Common myeloid progenitor, CD34-positive (primary cell): ENCODE measurements around the gene THOP1.
"Not testable (repeated sequence)": the region's sequence is repeated elsewhere in the genome, so short reads cannot be mapped to it uniquely, and the experiment has no call there.

Experiments used
- CTCF ChIA-PET: fragments of 350-600 bp; sonication (Branson Sonifier 250); formaldehyde crosslinking; loops from one replicate; lab custom pipeline; 2021; ENCODE audit warnings: antibody characterized with exemption; lab: Charles Lee
- POLR2A ChIA-PET: fragments of 350-600 bp; sonication (Branson Sonifier 250); formaldehyde crosslinking; loops from one replicate; lab custom pipeline; 2021; ENCODE audit warnings: antibody characterized with exemption; lab: Charles Lee
- DNase-seq, 3 donors: peaks; one replicate each; pipeline versions ENCODE4 v3.0.0 to v3.0.0-alpha.2; 2013
- H3K27ac ChIP-seq, 2 experiments: 1 replicate in 1 of 2; 2 replicates in 1 of 2; pipeline ENCODE4 v1.7.0; 2013; ENCODE audit warnings: inconsistent platforms in 2 of 2, low read length in 2 of 2, mild to moderate bottlenecking in 2 of 2, low read depth in 1 of 2, moderate library complexity in 1 of 2; ENCODE audit not compliant: severe bottlenecking in 2 of 2, insufficient read depth in 1 of 2, poor library complexity in 1 of 2
- H3K27me3 ChIP-seq, 5 experiments: replicated peaks in 2 of 5; 1 replicate in 3 of 5; 2 replicates in 2 of 5; pipeline versions ENCODE4 v1.6.1 to v1.7.0; 2013; ENCODE audit warnings: low read length in 4 of 5, mild to moderate bottlenecking in 2 of 5, moderate library complexity in 2 of 5, inconsistent platforms in 1 of 5; ENCODE audit not compliant: insufficient read depth in 5 of 5, control insufficient read depth in 4 of 5
- H3K36me3 ChIP-seq, 4 experiments: 1 replicate in 2 of 4; 2 replicates in 2 of 4; pipeline versions ENCODE4 v1.6.1 to v1.7.0; 2013; ENCODE audit warnings: low read length in 3 of 4, control low read depth in 1 of 4, mild to moderate bottlenecking in 1 of 4; ENCODE audit not compliant: control insufficient read depth in 4 of 4, insufficient read depth in 4 of 4
- H3K4me1 ChIP-seq, 4 experiments: 1 replicate in 3 of 4; 2 replicates in 1 of 4; pipeline versions ENCODE4 v1.6.1 to v1.7.1; 2013; ENCODE audit warnings: low read length in 3 of 4, mild to moderate bottlenecking in 3 of 4, control low read depth in 1 of 4, inconsistent platforms in 1 of 4, moderate library complexity in 1 of 4; ENCODE audit not compliant: control insufficient read depth in 4 of 4, insufficient read depth in 4 of 4; ENCODE audit errors: control extremely low read depth in 1 of 4
- H3K4me3 ChIP-seq, 7 experiments: 1 replicate in 4 of 7; 2 replicates in 3 of 7; pipeline versions ENCODE4 v1.5.1 to v1.7.0; 2013; ENCODE audit warnings: mild to moderate bottlenecking in 7 of 7, low read length in 6 of 7, moderate library complexity in 6 of 7, inconsistent platforms in 2 of 7, low read depth in 2 of 7, control low read depth in 1 of 7; ENCODE audit not compliant: insufficient read depth in 4 of 7, control insufficient read depth in 1 of 7; ENCODE audit errors: extremely low read depth in 1 of 7
- H3K9me3 ChIP-seq, 5 experiments: 1 replicate in 4 of 5; 2 replicates in 1 of 5; pipeline versions ENCODE4 v1.6.1 to v1.7.1; 2013; ENCODE audit warnings: low read length in 4 of 5, mild to moderate bottlenecking in 2 of 5, inconsistent platforms in 1 of 5, low read depth in 1 of 5, moderate library complexity in 1 of 5; ENCODE audit not compliant: control insufficient read depth in 4 of 5, insufficient read depth in 2 of 5; ENCODE audit errors: control extremely low read depth in 1 of 5
- WGBS: methylation state at CpG from one replicate; pipeline ENCODE4 v1.1.5; 2013; ENCODE audit not compliant: insufficient coverage; 5-methylcytosine and 5-hydroxymethylcytosine counted together

THOP1 gene

GRCh38 chr19:2816641-2817040, 31.3 kb downstream of the THOP1 start:
- DNase-seq: no peak
- WGBS: 98% methylated on average over 10 of the region's 16 CpGs
- Histone ChIP-seq H3K27ac (no peak overlapping the region), H3K9me3 (no peaks in the 10 kb centered on the region), H3K27me3 (no peaks in the 10 kb centered on the region), H3K4me1 (peaks cover 0 to 8% (median 4%) of the 10 kb centered on the region in 4 experiments), H3K4me3 (no peak overlapping the region), H3K36me3 (peaks cover 7 to 29% (median 21%) of the 10 kb centered on the region in 4 experiments)
- CTCF ChIA-PET: no interaction called here
- POLR2A ChIA-PET: no interaction called here

GRCh38 chr19:2817237-2817829, 32.0 kb downstream of the THOP1 start:
- CTCF ChIA-PET, H3K4me3 ChIP-seq, POLR2A ChIA-PET, H3K27me3 ChIP-seq, H3K4me1 ChIP-seq, H3K9me3 ChIP-seq, H3K27ac ChIP-seq: not testable (repeated sequence)
- 82% methylated on average over 11 of the region's 22 CpGs for WGBS
- H3K36me3 ChIP-seq: peaks cover 5 to 22% (median 15%) of the 10 kb centered on the region in 4 experiments
- peak in 1 of 3 donors; percentile 32 for DNase-seq

DNA sequence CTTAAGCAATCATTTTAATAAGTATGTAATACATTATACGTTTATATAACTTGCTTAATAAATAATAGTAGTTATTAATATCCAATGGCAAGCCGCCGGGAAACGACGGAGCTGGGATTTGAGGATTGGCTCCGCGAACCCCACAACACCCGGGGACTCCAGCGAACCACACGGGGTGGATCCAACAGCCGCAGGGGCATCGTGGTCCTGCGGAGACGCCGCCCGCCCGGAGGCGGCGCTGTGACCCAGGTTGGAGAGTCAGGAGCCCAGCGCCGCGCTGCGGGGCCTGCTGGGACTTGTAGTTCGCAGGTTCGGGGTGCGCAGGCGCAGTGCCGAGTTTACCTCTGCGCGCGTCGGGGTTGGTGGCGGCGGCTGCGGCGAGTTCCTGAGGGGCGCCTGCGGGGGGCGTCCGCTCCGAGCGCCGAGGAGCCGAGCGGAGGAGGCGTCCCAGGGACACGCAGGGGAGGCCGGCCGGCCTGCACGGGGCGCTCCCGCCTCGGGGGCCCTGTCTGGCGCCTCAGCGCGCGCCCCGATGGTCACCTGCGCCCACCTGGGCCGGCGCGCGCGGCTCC, 34.3 kb downstream of the THOP1 start, which contains the start of gene ZNF554:
ZNF554 (plus strand) TSS at position 329 of the 572 bp plus-strand sequence; CDS start at position 533, 204 bp downstream.
- CTCF ChIA-PET: interaction anchor here (1.0 to 2.7 kb wide), 6 partner anchors 13 to 94 kb away, joined by 3 to 7 read pairs (median 4); partner anchors contain the start of gene ZNF555
- WGBS: 0% methylated on average over 59 of the region's 64 CpGs
- Histone ChIP-seq H3K9me3 (peaks cover 0 to 15% (median 6%) of the 10 kb centered on the region in 5 experiments), H3K4me3 (peak within 1 kb of the TSS; percentile 77 to 90 (median 80)), H3K27me3 (no peaks in the 10 kb centered on the region), H3K36me3 (peaks cover 5 to 19% (median 17%) of the 10 kb centered on the region in 4 experiments), H3K4me1 (peaks cover 0 to 8% (median 4%) of the 10 kb centered on the region in 4 experiments), H3K27ac (peak within 1 kb of the TSS; percentile 50 to 74)
- peak; percentile 97 to 99 (median 98) for DNase-seq
- POLR2A ChIA-PET: no interaction called here

DNA sequence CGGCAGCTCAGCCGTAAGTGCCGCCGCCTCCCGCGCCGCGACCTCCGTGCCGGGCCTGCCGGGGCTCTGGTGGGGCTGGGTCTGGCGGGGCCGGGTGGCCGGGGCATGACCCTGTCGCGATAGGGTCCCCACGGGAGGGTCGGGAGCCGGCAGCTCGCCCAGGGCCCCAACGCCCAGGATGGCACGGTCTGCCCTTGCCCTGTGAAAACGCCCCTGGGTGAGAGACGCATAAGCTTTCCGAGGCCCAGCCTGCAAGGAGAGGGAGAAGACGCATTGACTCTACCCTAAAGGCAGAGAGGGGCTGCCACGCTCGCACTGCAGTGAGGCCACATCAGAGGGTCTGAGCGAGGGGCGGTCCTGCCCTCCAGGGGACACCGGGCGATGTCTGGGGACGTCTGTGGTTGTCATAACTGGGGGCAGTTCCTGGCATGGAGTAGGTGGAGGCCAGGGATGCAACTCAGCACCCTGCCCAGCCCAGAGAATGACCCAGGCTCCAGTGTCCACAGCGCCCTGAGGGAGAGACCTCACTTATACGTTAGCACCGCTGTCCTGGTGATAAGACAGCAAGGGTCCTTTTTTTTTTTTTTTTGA, 34.9 kb downstream of the THOP1 start:
- H3K27ac ChIP-seq: peak overlapping the region; percentile 50 to 74
- CTCF ChIA-PET: interaction anchor here (1.0 to 2.7 kb wide), 5 partner anchors 13 to 42 kb away, joined by 3 to 7 read pairs (median 5); partner anchors contain the start of gene ZNF555
- H3K9me3 ChIP-seq: peaks cover 0 to 15% (median 7%) of the 10 kb centered on the region in 5 experiments

DNA sequence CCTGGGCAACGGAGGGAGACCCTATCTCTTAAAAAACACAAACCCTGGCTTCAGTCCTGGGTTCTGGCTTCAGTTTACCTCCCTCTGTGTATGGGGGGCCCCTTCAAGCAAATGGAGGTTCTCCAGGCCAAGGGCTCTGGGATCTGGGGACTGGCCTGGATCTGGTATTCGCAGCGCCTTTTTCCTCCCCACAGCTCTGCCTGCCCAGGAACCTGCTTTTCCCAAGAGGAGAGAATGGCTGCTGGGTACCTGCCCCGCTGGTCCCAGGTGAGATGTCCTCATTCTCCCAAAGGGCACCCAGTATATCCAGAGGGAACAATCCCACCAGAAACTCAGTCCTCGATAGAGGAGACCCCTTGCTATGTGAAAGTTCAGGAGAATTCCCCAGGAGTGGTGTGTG, 37.5 kb downstream of the THOP1 start:
- Histone ChIP-seq H3K27ac (no peak overlapping the region), H3K27me3 (no peaks in the 10 kb centered on the region), H3K4me1 (peaks cover 0 to 8% (median 4%) of the 10 kb centered on the region in 4 experiments), H3K36me3 (peaks cover 7 to 40% (median 29%) of the 10 kb centered on the region in 4 experiments), H3K9me3 (peaks cover 2 to 26% (median 19%) of the 10 kb centered on the region in 5 experiments), H3K4me3 (no peak overlapping the region)
- ChIA-PET CTCF (interaction anchor here (1.2 to 2.8 kb wide), 3 partner anchors 12 to 25 kb away, joined by 3 to 12 read pairs (median 4); no protein-coding TSS in a partner anchor), POLR2A (no interaction called here)
- 100% methylated on average over 3 of the region's 5 CpGs for WGBS
- no peak for DNase-seq

More for the DNA sequence above, 34.9 kb downstream of the THOP1 start:
- peak; percentile 24 to 56 (median 51) for DNase-seq
- POLR2A ChIA-PET: no interaction called here
- Histone ChIP-seq H3K36me3 (peaks cover 5 to 19% (median 16%) of the 10 kb centered on the region in 4 experiments), H3K4me1 (peaks cover 0 to 8% (median 4%) of the 10 kb centered on the region in 4 experiments), H3K27me3 (no peaks in the 10 kb centered on the region), H3K4me3 (peak overlapping the region; percentile 77 to 90 (median 80))
- WGBS: 4% methylated on average over 36 of the region's 36 CpGs

DNA sequence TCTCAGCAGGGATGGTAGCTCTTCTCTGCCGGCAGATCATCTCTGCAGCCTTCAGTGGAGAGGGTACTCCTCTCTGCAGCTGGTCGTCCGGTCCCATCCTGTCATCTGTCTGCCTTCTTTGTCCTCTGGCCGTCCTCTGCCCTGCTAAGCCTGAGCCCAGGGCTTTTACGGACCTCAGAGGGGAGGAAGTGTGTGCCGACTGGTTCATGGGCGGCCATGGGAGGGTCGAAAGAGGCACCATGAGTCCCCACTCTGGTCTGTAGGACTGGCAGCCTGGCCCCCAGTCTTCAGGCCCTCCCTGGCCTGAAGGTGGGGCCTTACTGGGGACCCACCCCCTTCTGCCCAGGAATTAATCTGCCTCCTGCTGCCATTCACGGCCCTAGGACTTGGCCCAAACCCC, 38.3 kb downstream of the THOP1 start:
- Histone ChIP-seq H3K27me3 (no peaks in the 10 kb centered on the region), H3K27ac (no peak overlapping the region), H3K4me3 (no peak overlapping the region), H3K9me3 (peaks cover 4 to 32% (median 24%) of the 10 kb centered on the region in 5 experiments), H3K36me3 (peaks cover 10 to 48% (median 35%) of the 10 kb centered on the region in 4 experiments), H3K4me1 (peaks cover 0 to 8% (median 4%) of the 10 kb centered on the region in 4 experiments)
- 92% methylated on average over 9 of the region's 9 CpGs for WGBS
- POLR2A ChIA-PET: no interaction called here
- CTCF ChIA-PET: interaction anchor here (1.0 to 2.8 kb wide), 4 partner anchors 11 to 127 kb away, joined by 3 to 12 read pairs (median 4); no protein-coding TSS in a partner anchor
- no peak for DNase-seq
